Parathyroid adenoma (tissue), 2 donors: ENCODE results near the gene ARHGEF7.

Source experiments
- H2AFZ ChIP-seq: fragments of 300-600 bp; sonication (generic); one replicate; pipeline ENCODE4 v1.7.0; 2017; ENCODE audit warnings: antibody characterized with exemption, mild to moderate bottlenecking
- H3K27ac ChIP-seq: fragments of 300-600 bp; sonication (generic); one replicate; pipeline ENCODE4 v1.7.0; 2017
- H3K27me3 ChIP-seq: fragments of 300-600 bp; sonication (generic); one replicate; pipeline ENCODE4 v1.7.0; 2017; ENCODE audit warnings: low read length; ENCODE audit not compliant: control insufficient read depth, insufficient read depth
- H3K36me3 ChIP-seq: fragments of 300-600 bp; sonication (generic); one replicate; pipeline ENCODE4 v1.7.0; 2017; ENCODE audit warnings: low read length; ENCODE audit not compliant: control insufficient read depth, insufficient read depth
- H3K4me1 ChIP-seq: fragments of 300-600 bp; sonication (generic); one replicate; pipeline ENCODE4 v1.7.0; 2017; ENCODE audit warnings: control low read depth
- H3K4me2 ChIP-seq: fragments of 300-600 bp; sonication (generic); one replicate; pipeline ENCODE4 v1.7.0; 2017; ENCODE audit warnings: low read length
- H3K4me3 ChIP-seq: fragments of 300-600 bp; sonication (generic); one replicate; pipeline ENCODE4 v1.7.0; 2017; ENCODE audit warnings: low read depth, low read length
- H3K79me2 ChIP-seq: fragments of 300-600 bp; sonication (generic); one replicate; pipeline ENCODE4 v1.7.0; 2017; ENCODE audit warnings: control low read depth
- H3K9ac ChIP-seq: fragments of 300-600 bp; sonication (generic); one replicate; pipeline ENCODE4 v1.7.0; 2017; ENCODE audit warnings: mild to moderate bottlenecking
- H3K9me3 ChIP-seq: fragments of 300-600 bp; sonication (generic); one replicate; pipeline ENCODE4 v1.7.0; 2017; ENCODE audit warnings: low read length; ENCODE audit not compliant: control insufficient read depth
- TF ChIP-seq, protein P1 (sequence below): fragments of 300-600 bp; sonication (generic); IDR thresholded peaks from one replicate; pipeline ENCODE4 v1.7.0; 2017; ENCODE audit warnings: antibody characterized with exemption, mild to moderate bottlenecking
- donor health status: primary hyperparathyroidism.

Gene ARHGEF7

GRCh38 chr13:111265006-111265700 is 150.0 kb downstream of the ARHGEF7 start:
- Histone ChIP-seq H3K27ac (no peak overlapping the region), H3K4me3 (no peak overlapping the region), H3K36me3 (no peaks in the 10 kb centered on the region), H3K9me3 (no peaks in the 10 kb centered on the region), H3K9ac (no peak overlapping the region), H3K27me3 (no peaks in the 10 kb centered on the region), H3K4me1 (no peaks in the 10 kb centered on the region), H3K79me2 (no peaks in the 10 kb centered on the region), H2AFZ (no peak overlapping the region), H3K4me2 (no peak overlapping the region)
- TF ChIP-seq, protein P1, sequence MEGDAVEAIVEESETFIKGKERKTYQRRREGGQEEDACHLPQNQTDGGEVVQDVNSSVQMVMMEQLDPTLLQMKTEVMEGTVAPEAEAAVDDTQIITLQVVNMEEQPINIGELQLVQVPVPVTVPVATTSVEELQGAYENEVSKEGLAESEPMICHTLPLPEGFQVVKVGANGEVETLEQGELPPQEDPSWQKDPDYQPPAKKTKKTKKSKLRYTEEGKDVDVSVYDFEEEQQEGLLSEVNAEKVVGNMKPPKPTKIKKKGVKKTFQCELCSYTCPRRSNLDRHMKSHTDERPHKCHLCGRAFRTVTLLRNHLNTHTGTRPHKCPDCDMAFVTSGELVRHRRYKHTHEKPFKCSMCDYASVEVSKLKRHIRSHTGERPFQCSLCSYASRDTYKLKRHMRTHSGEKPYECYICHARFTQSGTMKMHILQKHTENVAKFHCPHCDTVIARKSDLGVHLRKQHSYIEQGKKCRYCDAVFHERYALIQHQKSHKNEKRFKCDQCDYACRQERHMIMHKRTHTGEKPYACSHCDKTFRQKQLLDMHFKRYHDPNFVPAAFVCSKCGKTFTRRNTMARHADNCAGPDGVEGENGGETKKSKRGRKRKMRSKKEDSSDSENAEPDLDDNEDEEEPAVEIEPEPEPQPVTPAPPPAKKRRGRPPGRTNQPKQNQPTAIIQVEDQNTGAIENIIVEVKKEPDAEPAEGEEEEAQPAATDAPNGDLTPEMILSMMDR = no peak

DNA sequence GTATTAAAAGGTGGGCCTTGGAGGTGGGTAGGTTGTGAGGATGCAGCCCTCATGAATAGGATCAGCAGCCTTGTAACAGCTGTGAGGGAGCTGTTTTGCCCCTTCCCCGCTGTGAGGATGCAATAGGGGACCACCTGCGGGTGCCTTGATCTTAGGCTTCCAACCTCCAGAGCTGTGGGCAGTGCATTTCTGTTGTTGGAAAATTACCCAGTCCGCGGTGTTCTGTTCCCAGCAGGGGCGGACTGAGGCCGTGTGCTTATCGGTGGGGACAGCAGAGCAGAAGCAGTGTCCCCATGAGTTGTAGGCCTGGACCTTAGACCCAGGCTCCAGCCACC is 150.6 kb downstream of the ARHGEF7 start:
- no peaks in the 10 kb centered on the region for H3K27me3 ChIP-seq
- no peak overlapping the region for H3K4me3 ChIP-seq
- no peaks in the 10 kb centered on the region for H3K9me3 ChIP-seq
- H2AFZ ChIP-seq = no peak overlapping the region
- no peaks in the 10 kb centered on the region for H3K4me1 ChIP-seq
- H3K4me2 ChIP-seq = no peak overlapping the region
- TF ChIP-seq, protein P1 = no peak
- H3K27ac ChIP-seq = no peak overlapping the region
- H3K36me3 ChIP-seq = no peaks in the 10 kb centered on the region
- no peaks in the 10 kb centered on the region for H3K79me2 ChIP-seq
- H3K9ac ChIP-seq = no peak overlapping the region

DNA sequence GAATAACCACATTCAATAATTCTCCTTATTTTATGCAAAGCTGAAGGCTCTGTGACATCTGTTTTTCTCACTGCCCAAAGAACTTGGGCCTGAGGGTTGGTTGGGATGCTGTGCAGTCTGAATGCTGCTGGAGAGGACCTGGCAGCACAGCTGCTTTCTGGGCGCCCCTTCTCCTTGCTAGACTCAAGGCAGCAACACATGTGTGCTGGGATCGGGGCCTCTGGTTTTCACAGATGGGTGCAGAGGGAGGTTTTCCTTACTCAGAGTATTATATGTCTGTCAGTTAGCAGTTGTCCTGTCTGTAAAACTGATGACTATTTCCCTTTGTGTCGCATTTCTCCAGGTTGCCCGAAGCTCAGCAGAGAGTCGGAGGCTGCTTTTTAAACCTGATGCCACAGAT is 152.1 kb downstream of the ARHGEF7 start:
- H3K4me1 ChIP-seq = no peaks in the 10 kb centered on the region
- H3K79me2 ChIP-seq = no peaks in the 10 kb centered on the region
- H3K9me3 ChIP-seq = no peaks in the 10 kb centered on the region
- no peak overlapping the region for H3K9ac ChIP-seq
- no peaks in the 10 kb centered on the region for H3K36me3 ChIP-seq
- H3K4me3 ChIP-seq = no peak overlapping the region
- H3K27me3 ChIP-seq = no peaks in the 10 kb centered on the region
- TF ChIP-seq, protein P1 = no peak
- no peak overlapping the region for H3K4me2 ChIP-seq
- no peak overlapping the region for H3K27ac ChIP-seq
- H2AFZ ChIP-seq = no peak overlapping the region

DNA sequence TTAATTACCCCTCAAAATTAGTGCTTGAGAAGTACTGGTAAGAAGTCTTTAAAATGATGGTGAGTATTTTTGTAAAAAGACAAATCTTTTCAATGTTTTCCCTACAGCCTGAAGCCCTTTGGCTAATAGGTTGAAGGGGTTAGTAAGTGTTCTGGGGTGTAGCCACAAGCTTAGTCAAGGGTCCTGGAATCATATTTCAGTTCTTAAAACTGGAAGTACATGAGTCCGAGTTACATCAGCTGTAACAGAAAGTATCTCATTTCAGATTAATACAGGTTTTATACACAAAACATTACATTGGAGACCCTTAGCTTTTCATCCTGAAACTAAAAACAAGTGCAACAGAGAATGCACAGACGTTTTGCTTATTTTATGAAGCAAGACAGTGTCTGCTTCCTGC is 152.7 kb downstream of the ARHGEF7 start:
- Histone ChIP-seq H3K27ac (no peak overlapping the region), H3K36me3 (no peaks in the 10 kb centered on the region)

More for the DNA sequence above, 152.7 kb downstream of the ARHGEF7 start:
- Histone ChIP-seq H2AFZ (no peak overlapping the region), H3K27me3 (no peaks in the 10 kb centered on the region), H3K4me1 (no peaks in the 10 kb centered on the region), H3K79me2 (no peaks in the 10 kb centered on the region), H3K4me3 (no peak overlapping the region), H3K9me3 (no peaks in the 10 kb centered on the region), H3K9ac (no peak overlapping the region), H3K4me2 (no peak overlapping the region)
- TF ChIP-seq, protein P1 = no peak
